Measurements from ENCODE around the gene ZNF385D. TPM values are rescaled to one million over a fixed set of nuclear protein-coding genes. Genes with fewer than 3 reads are reported as not detected.

ZNF385D gene
- total RNA-seq, 1 donor from 2014 or later: 32.3 TPM

DNA sequence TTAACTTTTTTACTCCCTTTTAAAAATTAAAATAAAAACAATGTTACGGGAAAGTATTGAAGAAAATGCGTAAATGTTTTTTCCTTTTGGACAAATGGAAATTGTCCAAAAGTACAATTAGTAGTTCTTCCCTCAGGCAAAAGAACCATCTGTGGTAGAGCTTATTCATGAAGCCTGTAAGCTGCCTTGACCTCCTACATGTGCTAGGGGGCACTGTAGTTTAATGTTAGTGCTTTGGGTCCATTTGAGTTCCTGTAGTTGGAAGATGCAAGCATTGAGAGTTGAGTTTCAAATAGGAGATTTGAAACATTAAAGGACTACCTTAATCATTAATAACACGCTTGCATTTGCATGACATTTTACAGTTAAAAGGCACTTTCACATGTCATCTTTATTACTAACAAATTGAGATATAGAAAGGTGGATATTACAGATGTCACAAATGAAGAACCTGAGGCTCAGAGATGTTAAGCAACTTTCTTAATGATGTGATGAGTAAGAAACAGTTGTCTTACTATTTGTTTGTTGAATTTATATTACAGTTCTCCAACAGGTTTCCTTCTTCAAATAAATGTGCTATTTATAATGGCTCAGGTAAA lies 1.8 kb upstream of the ZNF385D start:
- peak; percentile 79 for ATAC-seq
- intact Hi-C loops (cut with DNase I): no loop called here
- DNase-seq (ENCODE audit: low spot score): no peak

GRCh38 chr3:21751886-21752285 lies 876 bp upstream of the ZNF385D start:
- ATAC-seq: no peak
- intact Hi-C loops (cut with DNase I): no loop called here
- DNase-seq (ENCODE audit: low spot score): no peak

DNA sequence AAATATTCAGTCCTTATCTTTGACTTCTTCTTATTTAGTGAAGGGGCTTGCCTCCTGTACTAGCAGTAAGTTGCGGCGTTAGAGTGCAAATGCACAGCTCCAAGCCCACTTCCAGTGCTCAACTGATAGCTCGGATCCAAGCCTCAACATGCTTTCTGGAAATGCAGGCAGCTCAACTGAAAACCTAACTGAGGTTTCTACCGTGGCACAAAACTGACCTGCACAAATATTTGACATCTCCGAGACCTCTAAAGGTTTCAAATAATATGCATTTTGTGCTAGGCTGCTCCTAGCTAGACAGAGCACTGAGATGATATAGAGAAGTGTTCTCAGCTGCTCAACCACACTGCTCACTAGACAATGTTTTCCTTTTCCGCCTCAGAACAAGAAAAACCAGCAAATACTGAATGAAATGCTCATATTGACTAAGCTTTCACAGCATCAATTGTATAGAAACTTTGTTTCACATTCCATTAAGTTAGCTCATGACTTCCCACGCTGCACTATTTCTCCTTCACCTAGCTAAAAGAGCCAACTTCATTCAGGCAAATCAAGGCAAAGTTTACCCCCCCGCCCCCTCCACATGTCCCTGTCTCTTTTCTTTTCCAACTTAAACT lies 822 bp downstream of the ZNF385D start:
- ATAC-seq (no peak), DNase-seq (ENCODE audit: low spot score) (no peak)
- intact Hi-C loops (cut with DNase I): no loop called here

- ATAC-seq (no peak), DNase-seq (ENCODE audit: low spot score) (no peak)
- intact Hi-C loops (cut with DNase I): no loop called here
Measured at GRCh38 chr3:21747966-21748555, 2.9 kb downstream of the ZNF385D start.

DNA sequence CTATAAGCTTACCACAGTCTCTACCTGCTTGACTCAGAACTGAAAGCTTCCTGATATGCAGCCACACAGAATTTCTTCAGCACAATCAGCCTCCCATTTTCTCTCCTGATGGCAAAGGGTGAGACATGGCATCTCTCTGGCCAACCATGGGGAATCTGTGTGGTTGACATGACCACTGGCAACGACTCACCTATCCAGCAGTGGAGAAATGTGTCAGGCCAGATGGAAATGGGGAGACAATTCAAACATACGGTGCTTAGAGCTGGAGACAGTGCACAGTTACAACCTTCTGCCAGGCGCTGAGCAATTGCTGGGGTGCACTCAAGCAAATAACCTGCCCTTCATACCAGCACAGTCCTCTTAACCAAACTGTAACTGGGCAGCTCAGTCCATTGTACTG lies 3.6 kb downstream of the ZNF385D start:
- ATAC-seq: no peak

GRCh38 chr3:21745966-21746365 lies 5.0 kb downstream of the ZNF385D start:
- DNase-seq (ENCODE audit: low spot score): no peak
- intact Hi-C loops (cut with DNase I): no loop called here

More for the DNA sequence above, 3.6 kb downstream of the ZNF385D start:
- no peak for DNase-seq (ENCODE audit: low spot score)
- intact Hi-C loops (cut with DNase I): no loop called here

GRCh38 chr3:21744793-21745192 lies 6.2 kb downstream of the ZNF385D start:
- ATAC-seq (no peak), DNase-seq (ENCODE audit: low spot score) (no peak)
- intact Hi-C loops (cut with DNase I): no loop called here

More at GRCh38 chr3:21745966-21746365, 5.0 kb downstream of the ZNF385D start:
- no peak for ATAC-seq

DNA sequence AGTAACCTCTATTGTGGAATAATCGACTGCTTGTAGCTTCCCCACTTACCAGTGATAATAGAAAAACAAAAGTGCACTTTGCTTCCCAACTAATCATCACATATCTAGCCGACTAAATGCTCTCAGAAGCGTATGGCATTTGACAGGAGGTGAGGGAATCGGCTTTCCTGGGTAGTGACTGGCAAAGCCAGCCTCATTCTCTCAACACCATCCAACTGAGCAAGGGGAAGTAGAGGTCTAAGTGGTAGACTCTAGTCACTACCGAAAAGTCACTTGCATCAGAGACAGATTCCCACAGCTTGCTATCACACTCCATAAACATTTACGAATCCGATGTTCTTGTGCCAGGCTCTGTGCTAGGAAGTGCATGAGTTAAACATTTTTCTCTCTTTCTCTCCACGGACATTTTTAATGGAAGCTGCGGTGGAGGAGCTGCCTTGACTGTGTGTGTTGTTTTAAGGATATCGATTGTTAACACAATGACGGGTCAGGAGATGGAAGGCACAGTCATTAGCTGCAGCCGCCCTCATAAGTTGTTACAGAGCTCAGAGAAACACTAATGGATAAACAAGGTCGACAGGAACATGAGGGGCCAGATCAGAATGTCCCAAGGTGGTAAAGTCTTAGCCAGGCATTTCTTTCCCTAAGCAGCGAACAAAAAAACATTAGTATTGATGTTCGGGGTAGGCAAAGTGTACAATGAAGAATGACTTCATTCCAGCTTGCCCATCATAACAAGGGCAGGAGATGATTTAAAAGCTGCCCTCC lies 11.9 kb downstream of the ZNF385D start:
- DNase-seq (ENCODE audit: low spot score): no peak
- intact Hi-C loops (cut with DNase I): no loop called here
- ATAC-seq: no peak

GRCh38 chr3:21738283-21738682 lies 12.7 kb downstream of the ZNF385D start:
- no peak for ATAC-seq
- intact Hi-C loops (cut with DNase I): no loop called here
- DNase-seq (ENCODE audit: low spot score): no peak

DNA sequence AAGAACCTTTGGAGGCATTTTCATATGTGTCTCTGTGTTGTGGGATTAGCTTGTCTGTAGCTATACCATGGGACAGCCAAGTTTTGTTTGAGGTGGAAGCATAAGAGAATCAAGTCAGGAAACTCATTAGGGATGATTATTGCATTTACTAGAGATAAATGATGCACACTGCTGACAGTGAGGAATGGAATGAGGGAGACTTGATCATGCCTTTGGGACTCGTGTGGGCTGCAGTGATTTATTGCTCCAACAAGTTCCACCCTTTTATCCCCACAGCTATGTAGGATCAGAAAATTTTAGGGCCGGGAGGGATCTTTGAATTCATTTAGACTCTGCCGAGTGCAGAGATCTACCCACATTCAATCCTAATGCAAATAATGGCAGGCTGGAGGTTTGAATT lies 16.3 kb downstream of the ZNF385D start:
- DNase-seq (ENCODE audit: low spot score): no peak
- intact Hi-C loops (cut with DNase I): no loop called here
- no peak for ATAC-seq

GRCh38 chr3:21729888-21730459 lies 21.0 kb downstream of the ZNF385D start:
- no peak for ATAC-seq

GRCh38 chr3:21729331-21729730 lies 21.7 kb downstream of the ZNF385D start:
- ATAC-seq (no peak), DNase-seq (ENCODE audit: low spot score) (no peak)
- intact Hi-C loops (cut with DNase I): no loop called here

More at GRCh38 chr3:21729888-21730459, 21.0 kb downstream of the ZNF385D start:
- DNase-seq (ENCODE audit: low spot score): no peak
- intact Hi-C loops (cut with DNase I): no loop called here

DNA sequence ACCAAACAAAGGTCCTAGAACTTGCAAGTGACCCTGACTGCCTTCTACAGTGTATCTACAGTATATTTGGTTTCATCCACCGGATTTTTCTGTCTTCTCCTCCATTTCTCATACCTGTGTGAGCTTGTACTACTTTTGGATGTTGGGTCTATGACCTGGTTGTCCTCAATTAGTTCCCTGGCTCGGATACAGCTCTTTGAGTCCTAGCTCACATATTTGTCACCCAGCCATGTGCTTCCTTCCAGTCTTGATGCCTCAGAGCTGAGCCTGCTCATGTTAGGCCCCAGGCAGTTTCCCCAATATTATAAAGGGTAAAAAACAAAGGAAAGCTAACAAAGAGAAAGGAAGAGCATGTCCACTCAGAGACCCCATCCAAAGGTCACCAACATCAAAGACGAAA lies 28.2 kb downstream of the ZNF385D start:
- intact Hi-C loops (cut with DNase I): no loop called here
- ATAC-seq: no peak
- DNase-seq (ENCODE audit: low spot score): no peak

- ATAC-seq: no peak
Measured at GRCh38 chr3:21722301-21722700, 28.7 kb downstream of the ZNF385D start.

GRCh38 chr3:21718943-21719591 lies 31.9 kb downstream of the ZNF385D start:
- no peak for ATAC-seq

More at GRCh38 chr3:21722301-21722700, 28.7 kb downstream of the ZNF385D start:
- DNase-seq (ENCODE audit: low spot score): no peak
- intact Hi-C loops (cut with DNase I): no loop called here

GRCh38 chr3:21718161-21718765 lies 32.7 kb downstream of the ZNF385D start:
- intact Hi-C loops (cut with DNase I): no loop called here
- ATAC-seq (no peak), DNase-seq (ENCODE audit: low spot score) (no peak)

More at GRCh38 chr3:21718943-21719591, 31.9 kb downstream of the ZNF385D start:
- intact Hi-C loops (cut with DNase I): no loop called here
- no peak for DNase-seq (ENCODE audit: low spot score)

DNA sequence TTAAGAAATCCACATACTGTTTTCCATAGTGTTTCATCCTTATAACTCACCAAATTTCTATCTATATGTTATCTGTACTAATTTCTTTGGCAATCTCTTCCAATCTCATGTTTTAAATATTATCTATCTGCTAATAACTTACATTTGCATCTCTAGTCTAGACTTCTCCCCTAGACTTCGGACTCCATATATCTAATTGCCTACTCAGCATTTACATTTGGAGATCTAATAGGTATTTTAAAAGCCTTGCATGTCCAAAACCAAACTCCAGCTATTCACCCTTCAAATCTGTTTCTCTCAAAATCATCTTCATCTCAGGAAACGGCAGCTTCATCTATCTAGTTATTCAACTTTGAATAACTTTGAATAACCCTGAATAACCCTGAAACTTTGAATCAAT lies 35.3 kb downstream of the ZNF385D start:
- DNase-seq (ENCODE audit: low spot score) (no peak), ATAC-seq (no peak)
- intact Hi-C loops (cut with DNase I): no loop called here

DNA sequence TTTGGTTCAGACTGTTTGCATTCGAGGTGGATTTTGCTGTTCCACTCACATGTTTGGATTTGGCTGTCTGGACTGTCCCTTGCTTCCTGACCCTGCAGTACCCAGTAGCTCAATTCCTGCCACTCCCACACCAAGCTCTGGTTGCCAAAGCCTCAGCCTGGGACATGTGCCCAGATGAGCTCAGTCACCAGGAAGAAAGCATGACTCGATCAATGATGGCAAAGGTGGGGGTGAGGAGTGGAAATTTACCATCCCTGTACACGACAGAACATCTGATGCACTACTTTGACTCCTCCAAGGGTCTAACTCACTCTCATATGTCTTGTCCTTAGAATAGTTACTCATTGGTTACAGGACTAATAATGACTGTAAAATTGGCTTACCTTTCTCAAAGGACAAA lies 45.2 kb downstream of the ZNF385D start:
- intact Hi-C loops (cut with DNase I): no loop called here
- ATAC-seq: no peak
- DNase-seq (ENCODE audit: low spot score): no peak

DNA sequence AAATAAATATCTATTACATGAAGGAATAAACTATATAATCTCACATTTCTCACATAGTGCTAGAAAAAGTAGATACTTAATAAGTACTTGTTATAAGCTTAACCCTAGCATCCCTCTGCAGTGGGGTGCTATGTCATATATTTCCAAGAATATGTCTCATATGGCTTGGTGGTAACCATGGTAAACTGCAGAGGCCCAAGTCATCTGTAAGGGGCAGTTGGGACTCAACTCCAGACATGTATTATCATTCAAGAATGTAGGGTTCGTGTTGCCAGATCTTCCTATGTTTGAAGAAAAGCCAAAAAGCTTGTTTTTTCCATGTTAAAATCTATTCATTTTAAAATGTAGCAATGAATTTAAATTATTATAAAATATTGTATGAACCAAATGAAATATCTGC lies 46.2 kb downstream of the ZNF385D start:
- intact Hi-C loops (cut with DNase I): no loop called here
- ATAC-seq (no peak), DNase-seq (ENCODE audit: low spot score) (no peak)
